22Rv1 (cell line): ENCODE data around the gene ENPP7.

Experiments
- H3K27ac ChIP-seq: fragments of 450-650 bp; 2 replicates; pipeline ENCODE4 v1.5.1; 2017
- ZFX ChIP-seq: fragments of 450-650 bp; IDR thresholded peaks from 2 replicates; pipeline ENCODE4 v1.6.1; 2017; ENCODE audit warnings: antibody characterized with exemption, borderline replicate concordance
- TF ChIP-seq, protein P1 (sequence below): fragments of 450-650 bp; IDR thresholded peaks from 2 replicates; pipeline ENCODE4 v1.5.1; 2017; ENCODE audit warnings: mild to moderate bottlenecking

The ENPP7 gene

DNA sequence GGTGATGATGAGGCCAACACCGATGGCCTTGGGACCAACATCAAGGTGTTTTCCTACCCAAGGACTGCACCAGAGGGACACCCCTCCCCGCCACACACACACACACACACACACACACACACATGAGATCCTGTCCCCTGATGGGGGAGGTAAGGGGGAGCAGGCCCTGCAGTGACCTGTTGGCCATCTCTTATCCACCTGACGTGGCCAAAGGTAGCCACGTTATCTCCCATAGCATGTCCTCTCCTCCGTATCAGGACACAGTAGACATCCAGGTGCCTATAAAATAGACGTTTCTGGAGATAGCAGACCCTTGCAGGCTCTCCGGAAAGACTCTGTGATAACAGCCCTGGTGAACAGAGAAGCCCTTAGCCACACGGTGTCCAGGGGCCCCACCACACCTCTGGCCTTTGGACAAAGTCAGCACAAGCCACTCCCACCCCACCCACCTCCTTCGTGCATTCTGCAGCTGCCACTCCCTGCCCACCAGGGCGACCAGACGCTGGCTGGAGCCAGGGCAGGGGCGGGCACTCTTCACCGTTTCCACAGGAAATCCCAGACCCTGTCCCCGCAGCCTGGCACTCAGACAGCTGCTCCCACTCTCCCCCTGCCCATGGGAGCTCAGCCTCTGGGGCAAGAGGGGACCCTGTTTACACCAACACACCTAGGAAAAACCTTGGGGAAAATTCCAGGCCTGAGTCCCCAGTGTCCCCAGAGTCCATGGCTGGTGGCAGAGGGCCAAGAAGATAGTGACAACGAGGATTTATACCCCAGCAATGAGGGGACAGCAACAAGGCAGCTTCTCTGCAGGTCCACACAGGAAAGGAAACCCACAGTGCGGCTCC lies 15.4 kb upstream of the ENPP7 start:
- TF ChIP-seq, protein P1, sequence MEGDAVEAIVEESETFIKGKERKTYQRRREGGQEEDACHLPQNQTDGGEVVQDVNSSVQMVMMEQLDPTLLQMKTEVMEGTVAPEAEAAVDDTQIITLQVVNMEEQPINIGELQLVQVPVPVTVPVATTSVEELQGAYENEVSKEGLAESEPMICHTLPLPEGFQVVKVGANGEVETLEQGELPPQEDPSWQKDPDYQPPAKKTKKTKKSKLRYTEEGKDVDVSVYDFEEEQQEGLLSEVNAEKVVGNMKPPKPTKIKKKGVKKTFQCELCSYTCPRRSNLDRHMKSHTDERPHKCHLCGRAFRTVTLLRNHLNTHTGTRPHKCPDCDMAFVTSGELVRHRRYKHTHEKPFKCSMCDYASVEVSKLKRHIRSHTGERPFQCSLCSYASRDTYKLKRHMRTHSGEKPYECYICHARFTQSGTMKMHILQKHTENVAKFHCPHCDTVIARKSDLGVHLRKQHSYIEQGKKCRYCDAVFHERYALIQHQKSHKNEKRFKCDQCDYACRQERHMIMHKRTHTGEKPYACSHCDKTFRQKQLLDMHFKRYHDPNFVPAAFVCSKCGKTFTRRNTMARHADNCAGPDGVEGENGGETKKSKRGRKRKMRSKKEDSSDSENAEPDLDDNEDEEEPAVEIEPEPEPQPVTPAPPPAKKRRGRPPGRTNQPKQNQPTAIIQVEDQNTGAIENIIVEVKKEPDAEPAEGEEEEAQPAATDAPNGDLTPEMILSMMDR, result no peak
- TF ChIP-seq ZFX, result no peak
- H3K27ac ChIP-seq, result no peak overlapping the region

DNA sequence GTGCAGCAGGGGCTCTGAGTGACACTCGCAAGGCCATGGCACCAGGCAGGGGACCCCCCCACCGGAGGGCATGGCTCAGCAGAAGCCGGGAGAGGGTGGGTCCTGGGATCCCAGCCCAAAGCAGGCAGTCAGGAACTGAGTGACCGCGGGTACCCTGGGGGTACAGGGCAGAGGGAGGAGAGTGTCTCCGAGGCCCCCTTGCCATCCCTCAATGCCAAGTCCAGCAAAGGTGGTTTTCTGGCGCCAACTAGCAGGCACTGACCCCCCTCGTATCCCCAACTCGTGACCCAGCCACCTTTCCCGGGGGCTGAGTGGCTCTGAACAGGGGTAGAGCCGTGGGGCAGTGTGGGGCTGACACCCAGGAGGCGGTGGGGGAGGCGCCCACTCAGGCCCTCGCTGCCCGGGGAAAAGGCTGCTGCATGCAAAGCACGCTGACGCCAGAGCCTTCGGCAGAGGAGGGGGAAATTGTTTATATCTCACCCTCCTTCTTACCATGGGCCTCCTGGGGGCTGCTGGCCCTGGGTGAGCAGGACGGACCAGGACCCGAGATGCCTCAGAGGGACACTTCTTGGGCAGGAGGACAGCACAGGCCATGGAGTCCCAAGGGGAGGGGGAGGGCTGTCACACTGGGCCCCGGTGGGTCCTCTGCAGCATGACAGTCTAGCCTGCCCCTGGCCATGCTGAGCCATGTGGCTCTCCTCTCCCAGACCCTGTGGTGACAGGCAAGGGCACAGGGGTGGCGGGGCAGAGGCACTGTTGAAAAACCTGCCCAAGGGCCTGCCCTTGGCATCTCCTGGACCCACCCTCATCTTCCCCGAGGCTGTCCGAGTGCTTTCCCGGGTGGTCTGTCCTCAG lies 14.6 kb upstream of the ENPP7 start:
- no peak for TF ChIP-seq ZFX
- TF ChIP-seq, protein P1, result no peak
- no peak overlapping the region for H3K27ac ChIP-seq

DNA sequence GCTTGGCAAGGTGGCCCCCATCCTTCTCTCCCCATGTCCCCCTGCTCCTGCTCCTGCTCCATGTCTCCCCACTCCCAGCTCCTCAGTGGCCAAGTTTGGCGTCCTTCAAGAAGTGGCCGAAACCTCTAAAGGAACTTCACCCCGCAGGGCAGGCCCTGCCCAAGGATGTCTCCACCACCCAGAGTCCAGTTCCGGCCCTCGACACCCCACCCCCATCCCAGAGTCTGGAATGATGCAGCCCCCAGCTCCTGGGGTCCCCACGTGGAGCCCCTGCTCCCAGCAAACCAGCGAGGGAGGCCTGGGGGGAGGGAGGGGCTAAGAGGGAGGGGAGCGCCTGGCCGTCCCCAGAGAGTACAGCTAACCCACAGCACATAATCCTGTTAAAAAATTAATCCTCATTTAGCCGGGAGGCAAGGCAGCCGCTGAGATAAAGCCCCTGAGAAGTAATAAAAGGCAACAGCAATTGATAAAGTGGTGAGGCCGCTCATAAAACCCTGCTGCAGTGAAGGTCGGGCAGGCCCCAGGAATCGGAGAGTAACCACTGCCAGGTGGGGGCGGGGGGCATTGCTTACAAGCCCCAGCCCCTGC lies 9.9 kb upstream of the ENPP7 start:
- TF ChIP-seq, protein P1, result no peak
- TF ChIP-seq ZFX, result no peak
- H3K27ac ChIP-seq, result no peak overlapping the region

DNA sequence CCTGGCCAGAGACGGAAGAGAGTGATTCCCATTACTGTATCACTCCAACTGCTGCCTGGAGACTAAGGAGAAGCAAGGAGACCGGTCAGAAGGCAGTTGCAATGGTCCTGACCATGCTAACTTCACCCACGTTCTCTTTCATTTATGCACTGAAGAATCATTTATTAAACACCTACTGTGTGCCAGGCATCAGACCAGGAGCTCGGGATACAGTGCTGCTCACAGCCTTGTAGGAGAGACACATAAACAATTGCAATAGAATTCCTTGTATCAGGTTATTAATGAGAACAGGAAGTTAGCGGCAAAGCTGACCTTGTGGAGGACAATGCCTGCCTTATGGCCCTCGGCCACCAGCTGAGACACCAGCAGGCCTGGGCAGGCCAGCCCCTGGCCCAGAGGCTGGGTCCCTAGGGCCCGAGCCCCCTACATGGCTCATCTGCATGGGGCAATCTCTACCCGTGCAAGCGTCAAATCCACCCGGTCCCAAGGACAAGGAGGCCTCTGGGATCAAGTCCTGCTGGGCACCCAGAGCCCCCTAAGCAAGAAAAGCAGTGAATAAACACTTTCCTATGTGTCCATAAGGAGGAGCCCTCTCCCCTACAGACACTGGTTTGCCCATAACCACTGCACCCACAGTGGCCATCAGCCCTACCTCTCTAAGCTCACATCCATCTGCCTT lies 8.6 kb upstream of the ENPP7 start:
- TF ChIP-seq, protein P1, result 0 out of 2 replicates have a peak, but pooled peaks have one; percentile 6
- no peak for TF ChIP-seq ZFX
- no peak overlapping the region for H3K27ac ChIP-seq

DNA sequence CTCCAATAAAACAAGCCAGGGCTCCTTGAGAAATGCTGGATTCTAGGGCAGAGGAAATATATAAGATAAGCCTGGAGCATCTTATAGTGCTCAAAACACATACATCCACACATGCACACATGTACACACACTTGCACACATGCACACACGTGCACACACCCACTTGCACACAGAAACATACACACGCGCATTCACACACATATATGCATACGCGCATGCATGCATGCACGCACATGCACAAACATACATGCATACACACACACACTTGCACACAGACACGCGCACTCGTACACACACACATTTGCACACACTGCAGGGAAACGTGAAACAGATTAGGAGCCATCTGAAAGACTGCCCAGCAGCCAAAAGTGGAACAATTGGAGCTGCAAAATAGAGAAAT lies 8.0 kb upstream of the ENPP7 start:
- TF ChIP-seq, protein P1, result no peak
- TF ChIP-seq ZFX, result no peak
- H3K27ac ChIP-seq, result no peak overlapping the region

DNA sequence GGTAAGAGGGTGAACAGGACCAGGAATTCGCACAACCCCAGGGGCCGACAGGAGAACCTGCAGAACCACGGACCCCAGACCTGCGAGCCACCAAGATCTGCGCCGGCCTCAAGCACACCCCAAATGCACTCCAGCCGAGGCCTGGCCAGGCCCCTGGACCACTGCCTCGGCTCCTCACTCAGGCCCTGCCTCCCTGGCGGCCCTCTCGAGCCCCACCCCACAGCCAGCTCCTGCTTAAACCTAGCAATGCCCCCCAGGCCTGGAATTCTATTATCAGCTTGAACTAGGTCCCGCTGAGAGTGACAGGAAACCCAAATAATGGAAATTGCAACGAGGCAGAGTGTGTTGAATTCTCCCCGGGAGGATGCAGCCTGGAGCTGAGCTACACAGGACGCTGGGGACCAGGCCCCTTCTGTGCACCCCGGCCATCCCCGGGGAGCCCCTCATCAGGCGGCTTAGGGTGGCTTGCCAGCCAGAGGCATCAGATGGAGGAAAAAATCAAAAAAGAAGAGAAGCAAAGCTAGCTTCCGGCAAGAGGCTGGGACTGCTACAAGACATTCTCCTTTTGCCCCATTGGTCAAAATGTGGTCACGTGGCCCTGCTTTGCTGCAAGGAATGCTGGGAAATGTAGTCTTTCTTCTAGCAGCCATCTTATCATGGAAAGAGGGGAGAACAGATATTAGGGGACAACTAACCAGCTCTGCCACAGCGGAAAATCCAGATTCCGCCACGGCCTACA lies 2.4 kb upstream of the ENPP7 start:
- TF ChIP-seq ZFX, result no peak
- TF ChIP-seq, protein P1, result no peak
- H3K27ac ChIP-seq, result no peak overlapping the region
